ENCODE results near the gene TAS2R14. TPM values are rescaled to one million over a fixed set of nuclear protein-coding genes. Genes with fewer than 3 reads are reported as not detected.

The TAS2R14 gene, protein sequence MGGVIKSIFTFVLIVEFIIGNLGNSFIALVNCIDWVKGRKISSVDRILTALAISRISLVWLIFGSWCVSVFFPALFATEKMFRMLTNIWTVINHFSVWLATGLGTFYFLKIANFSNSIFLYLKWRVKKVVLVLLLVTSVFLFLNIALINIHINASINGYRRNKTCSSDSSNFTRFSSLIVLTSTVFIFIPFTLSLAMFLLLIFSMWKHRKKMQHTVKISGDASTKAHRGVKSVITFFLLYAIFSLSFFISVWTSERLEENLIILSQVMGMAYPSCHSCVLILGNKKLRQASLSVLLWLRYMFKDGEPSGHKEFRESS
- under 1 TPM; 0.88 to 0.94 TPM for total RNA-seq
- long read RNA-seq, partial matches to known transcripts: 0 of 2 reads
- long read RNA-seq, other reads (novel, unspliced or antisense): 2 of 2 reads

DNA sequence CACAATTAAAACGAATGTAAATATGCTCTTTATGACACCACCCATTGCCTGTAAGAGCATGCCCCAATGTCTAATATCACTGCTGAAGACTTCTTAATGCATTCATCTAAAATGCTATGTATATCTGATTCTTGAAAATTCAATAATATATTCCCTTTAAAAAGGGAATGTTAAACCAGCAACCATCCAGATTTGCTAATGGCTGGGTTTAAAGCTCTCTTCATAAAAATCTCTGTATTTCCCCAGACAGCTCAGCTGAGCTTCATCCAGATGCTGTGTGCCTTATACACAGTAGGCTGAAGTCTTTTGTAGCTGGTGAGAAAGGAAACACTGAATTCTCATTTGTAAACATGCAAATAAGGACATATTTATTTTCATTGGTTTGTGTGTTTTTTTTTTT lies at the start of gene TAS2R14:
Gene TAS2R14 (minus strand): TSS at position 101 of the 400 bp plus-strand sequence. CDS start 56 bp downstream, at position 45.
- intact Hi-C loops (cut with DNase I): no loop called here
- no peak for DNase-seq

DNA sequence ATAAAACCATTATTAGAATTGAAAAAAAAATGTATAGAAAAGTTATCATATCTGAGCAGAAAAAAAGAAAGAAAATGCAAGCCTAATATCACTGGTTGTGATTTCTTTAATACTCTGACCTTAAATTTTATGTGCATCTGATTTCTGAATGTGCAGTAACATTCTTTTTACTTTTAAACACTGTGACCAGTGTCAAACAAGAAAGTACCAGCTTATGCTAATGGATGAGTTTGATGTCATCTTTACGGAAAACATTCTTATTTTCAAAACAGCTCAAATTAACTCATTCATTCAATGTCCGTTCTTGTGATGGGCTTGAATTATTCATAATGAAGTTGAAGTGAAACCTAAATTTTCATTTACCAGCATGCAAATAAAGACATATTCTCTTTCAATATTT lies 47.7 kb upstream of the TAS2R14 start, which contains the start of gene TAS2R50:
Gene TAS2R50 (minus strand): TSS at position 101 of the 400 bp plus-strand sequence. CDS start 52 bp downstream, at position 49.
- DNase-seq (no peak), ATAC-seq (no peak)
- intact Hi-C loops (cut with DNase I): no loop called here

More for the DNA sequence above, at the start of gene TAS2R14:
- ATAC-seq: no peak

DNA sequence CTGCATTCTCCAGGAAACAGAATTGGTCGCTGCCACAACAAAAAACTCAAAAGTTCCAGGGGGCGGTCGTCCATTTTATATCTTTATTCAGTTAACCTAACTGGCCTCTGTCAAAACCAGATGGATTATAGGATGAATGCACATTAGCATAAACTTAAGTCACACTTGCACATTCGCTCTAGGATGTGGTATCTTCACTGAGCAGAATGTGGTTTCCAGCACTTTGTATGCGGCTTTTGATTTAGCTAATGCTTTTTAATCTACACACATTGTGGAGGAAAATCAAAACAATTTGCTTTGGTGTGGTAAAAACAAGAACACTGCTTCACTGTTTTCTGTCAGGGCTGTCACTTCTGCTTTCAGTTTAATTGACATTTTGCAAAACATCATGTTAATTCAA lies 43.2 kb upstream of the TAS2R14 start:
- intact Hi-C loops (cut with DNase I): no loop called here
- no peak for DNase-seq
- peak in 1 of 2 donors; percentile 23 for ATAC-seq

DNA sequence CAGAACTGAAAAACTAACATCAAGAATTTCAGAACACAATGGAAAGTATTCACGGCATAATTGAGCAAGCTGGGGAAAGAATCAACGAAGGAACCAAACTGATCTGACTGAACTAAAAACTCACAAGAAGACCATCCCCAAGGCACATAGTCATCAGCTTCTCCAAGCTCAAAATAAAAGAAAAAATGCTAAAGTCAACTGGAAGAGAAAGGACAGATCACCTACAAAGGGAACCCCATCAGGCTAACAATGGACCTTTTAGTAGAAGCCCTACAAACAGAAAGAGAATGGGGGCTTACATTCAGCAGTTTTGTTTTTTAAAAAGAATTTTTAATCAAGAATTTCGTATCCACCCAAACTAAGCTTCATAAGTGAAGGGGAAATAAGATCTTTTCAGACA lies 35.9 kb upstream of the TAS2R14 start:
- ATAC-seq: no peak
- intact Hi-C loops (cut with DNase I): no loop called here
- DNase-seq: no peak

DNA sequence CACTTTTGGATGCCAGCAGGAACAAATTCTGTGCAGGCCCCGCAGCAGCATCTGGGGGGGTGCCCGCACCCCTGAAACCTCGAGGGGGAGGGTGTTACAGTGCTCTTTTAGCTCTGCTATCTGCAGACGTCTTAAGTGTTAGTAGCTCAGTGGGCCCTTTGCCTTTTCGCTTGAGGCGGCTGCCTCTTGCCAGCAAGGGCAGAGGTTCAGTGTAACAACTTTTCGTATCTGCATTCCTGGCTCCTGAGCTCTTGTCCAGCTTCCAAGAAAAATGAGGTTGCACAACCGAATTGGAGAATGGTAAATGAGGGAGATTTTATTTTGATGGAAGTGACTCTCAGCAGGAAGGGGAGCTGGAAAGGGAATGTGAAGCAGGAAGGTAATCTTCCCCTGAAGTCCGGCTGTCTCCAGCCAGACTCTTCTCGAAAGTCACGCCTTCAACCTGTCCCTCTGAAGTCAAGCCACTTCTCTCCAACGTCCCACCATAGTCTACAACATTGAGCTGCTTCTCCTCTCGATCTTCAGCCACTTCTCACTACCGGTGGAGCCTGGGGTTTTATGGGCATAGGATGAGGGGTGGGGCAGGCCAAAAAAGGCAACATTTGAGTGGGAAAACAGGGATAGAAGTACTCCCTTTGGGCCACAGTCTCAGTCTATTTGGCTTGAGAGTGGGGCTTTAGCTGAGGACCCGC lies 29.8 kb upstream of the TAS2R14 start:
- peak; percentile 56 for DNase-seq
- ATAC-seq: peak; percentile 91 to 92
- intact Hi-C loops (cut with DNase I): loop anchor here in 1 of 2 donors (10.0 kb wide), 1 partner anchor 226 kb away; no protein-coding TSS in a partner anchor

DNA sequence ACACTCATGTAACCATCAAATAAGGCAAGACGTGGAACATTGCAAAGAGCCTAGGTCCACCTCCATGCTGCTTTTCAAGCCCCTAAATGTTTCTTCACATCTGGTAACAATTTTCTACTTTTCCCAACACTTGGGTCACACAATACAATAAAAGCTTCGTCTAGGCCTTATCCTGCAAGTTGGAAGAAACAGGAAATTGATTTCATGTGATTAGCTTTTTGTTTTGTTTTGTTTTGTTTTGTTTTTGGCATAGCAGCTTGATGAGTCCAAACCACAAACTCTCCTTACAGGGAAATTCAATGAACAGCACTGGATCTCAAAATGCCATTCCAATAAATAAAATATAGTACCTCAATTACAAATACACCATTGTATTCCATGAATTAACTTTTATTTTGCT lies 28.3 kb upstream of the TAS2R14 start:
- ATAC-seq (no peak), DNase-seq (no peak)
- intact Hi-C loops (cut with DNase I): loop anchor here in 1 of 2 donors (10.0 kb wide), 1 partner anchor 227 kb away; no protein-coding TSS in a partner anchor

DNA sequence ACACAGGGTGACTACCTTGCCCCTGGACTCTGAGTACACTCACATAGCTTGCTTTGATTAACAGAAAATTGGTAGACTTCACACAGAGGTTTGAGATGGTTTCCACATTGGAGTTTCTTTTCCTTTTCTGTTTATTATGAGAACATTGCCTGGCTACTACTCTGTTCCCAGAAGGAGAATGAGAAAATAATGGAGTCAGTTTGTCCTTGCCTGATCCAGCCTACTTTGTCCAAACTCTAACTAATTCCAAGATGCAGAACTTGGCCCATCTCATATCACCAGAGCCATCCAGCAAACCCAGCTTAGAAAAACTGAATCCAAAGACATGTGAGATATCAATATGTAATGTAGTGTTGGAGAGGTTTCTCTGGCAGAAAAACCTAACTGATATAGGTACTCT lies 27.3 kb upstream of the TAS2R14 start:
- no peak for DNase-seq
- intact Hi-C loops (cut with DNase I): loop anchor here in 1 of 2 donors (10.0 kb wide), 1 partner anchor 228 kb away; no protein-coding TSS in a partner anchor
- ATAC-seq: no peak

DNA sequence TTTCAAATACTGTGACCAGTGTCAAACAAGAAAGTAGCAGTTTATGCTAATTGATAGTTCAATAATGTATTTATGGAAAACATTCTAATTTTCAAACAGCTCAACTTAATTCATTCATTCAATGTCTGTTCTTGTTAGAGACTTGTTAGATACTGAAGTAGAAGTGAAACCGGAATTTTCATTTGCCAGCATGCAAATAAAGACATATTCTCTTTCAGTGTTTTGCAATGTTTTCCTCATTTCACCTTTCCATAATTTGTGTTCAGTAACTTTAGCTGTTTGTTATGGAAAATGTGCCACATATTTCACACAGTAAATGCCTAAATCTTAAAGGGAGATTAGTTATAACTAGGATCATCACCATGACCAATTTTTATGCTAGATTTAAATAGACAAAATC lies 26.4 kb upstream of the TAS2R14 start:
- intact Hi-C loops (cut with DNase I): loop anchor here in 1 of 2 donors (10.0 kb wide), 1 partner anchor 229 kb away; no protein-coding TSS in a partner anchor
- ATAC-seq (no peak), DNase-seq (no peak)

DNA sequence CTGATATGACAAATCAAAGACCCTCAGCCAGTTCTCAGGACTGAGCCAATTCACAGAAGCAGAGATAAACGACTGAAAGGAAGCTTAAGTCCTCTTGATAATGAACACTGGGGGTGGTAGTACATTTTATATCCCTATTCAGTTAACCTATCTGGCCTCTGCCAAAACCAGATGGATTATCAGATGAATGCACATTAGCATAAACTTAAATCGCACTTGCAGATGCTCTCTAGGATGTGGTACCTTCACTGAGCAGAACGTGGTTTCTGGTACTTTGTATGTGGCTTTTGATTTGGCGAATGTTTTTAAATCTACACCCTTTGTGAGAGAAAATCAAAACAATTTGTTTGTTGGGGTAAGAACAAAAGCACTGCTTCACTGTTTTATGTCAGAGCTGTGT lies 21.1 kb upstream of the TAS2R14 start:
- no peak for DNase-seq
- intact Hi-C loops (cut with DNase I): loop anchor here in 1 of 2 donors (10.0 kb wide), 1 partner anchor 235 kb away; no protein-coding TSS in a partner anchor
- no peak for ATAC-seq

DNA sequence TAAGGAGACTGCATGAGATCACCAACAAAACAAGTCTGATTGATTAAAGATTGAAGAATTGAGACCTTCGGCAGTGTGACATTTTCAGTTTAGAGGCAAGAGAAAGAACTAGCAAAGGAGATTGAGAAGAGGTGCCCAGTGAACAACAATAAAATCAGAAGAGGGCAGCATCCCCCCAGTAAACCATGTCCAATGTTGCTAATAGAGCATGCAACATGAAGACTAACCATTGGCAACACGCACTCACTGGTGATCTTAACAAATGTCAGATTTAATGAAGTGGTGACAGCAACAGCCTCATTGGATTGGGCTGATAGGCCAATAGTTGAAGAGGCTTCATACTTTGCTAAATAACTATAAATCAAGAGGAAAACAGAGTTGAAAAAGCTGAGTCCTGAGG lies 20.7 kb upstream of the TAS2R14 start:
- peak in 1 of 2 donors; percentile 44 for ATAC-seq
- intact Hi-C loops (cut with DNase I): loop anchor here in 1 of 2 donors (10.0 kb wide), 1 partner anchor 235 kb away; no protein-coding TSS in a partner anchor

DNA sequence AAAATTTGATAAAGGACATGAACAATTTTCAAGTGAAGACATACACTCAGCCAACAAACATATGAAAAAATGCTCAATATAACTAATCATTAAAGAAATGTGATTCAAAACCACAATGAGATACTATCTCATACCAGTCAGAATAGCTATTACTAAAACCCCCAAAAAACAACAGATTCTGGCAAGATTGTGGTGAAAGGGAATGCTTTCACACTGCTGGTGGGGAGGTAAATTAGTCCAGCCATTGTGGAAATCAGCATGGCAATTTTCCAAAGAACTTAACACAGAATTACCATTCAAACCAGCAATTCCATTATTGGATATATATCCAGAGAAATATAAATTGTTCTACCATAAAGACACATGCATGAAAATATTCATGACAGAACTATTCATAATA lies 18.7 kb upstream of the TAS2R14 start:
- no peak for DNase-seq
- intact Hi-C loops (cut with DNase I): no loop called here
- ATAC-seq: no peak

More for the DNA sequence above, 20.7 kb upstream of the TAS2R14 start:
- no peak for DNase-seq

DNA sequence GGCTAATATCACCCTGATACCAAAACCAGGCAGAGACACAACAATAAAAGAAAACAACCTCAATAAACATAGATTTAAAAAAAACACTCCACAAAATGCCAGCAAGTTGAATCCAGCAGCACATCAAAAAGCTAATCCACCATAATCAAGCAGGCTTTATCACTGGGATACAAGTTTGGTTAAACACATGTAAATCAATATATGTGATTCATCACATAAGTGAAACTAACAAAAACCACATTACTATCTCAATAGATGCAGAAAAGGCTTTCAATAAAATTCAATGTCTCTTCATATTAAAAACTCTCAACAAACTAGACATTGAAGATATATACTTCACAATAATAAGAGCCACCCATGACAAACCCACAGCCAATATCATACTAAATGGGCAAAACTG lies 17.0 kb upstream of the TAS2R14 start:
- no peak for DNase-seq

DNA sequence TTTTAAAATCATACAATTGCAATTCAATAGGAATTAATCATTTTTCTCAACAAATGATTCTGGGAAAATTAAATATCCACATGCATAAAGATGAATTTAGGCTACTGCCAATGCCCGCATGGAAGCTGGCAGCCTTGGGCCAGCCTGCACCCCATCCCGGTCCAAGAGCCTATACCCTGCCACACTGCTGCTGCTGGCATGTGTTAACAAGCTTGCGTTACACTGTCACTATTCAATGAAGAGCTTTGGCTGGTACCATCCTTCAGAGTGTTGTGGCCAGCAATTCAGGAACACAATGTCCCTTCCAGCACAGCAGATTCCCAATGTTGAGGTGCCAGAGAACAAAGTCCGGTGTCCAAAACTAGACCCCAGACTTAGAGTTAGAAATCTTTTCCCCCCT lies 13.6 kb upstream of the TAS2R14 start:
- peak; percentile 68 to 79 for ATAC-seq
- DNase-seq: no peak
- intact Hi-C loops (cut with DNase I): no loop called here

More for the DNA sequence above, 17.0 kb upstream of the TAS2R14 start:
- intact Hi-C loops (cut with DNase I): no loop called here
- no peak for ATAC-seq

DNA sequence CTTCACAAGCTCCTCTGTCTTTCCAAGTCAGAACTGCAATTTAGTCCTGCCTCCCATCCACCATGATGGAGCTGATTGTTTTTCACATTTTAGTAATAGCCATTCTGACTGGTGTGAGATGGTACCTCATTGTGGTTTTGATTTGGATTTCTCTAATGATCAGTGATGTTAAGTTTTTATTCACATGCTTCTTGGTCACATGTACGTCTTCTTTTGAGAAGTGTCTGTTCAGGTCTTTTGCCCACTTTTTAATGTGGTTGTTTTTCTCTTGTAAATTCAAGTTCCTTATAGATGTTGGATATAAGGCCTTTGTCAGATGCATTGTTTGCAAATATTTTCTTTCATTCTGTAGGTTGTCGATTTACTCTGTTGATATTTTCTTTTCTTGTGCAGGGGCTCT lies 4.1 kb upstream of the TAS2R14 start:
- intact Hi-C loops (cut with DNase I): no loop called here
- ATAC-seq (no peak), DNase-seq (no peak)

DNA sequence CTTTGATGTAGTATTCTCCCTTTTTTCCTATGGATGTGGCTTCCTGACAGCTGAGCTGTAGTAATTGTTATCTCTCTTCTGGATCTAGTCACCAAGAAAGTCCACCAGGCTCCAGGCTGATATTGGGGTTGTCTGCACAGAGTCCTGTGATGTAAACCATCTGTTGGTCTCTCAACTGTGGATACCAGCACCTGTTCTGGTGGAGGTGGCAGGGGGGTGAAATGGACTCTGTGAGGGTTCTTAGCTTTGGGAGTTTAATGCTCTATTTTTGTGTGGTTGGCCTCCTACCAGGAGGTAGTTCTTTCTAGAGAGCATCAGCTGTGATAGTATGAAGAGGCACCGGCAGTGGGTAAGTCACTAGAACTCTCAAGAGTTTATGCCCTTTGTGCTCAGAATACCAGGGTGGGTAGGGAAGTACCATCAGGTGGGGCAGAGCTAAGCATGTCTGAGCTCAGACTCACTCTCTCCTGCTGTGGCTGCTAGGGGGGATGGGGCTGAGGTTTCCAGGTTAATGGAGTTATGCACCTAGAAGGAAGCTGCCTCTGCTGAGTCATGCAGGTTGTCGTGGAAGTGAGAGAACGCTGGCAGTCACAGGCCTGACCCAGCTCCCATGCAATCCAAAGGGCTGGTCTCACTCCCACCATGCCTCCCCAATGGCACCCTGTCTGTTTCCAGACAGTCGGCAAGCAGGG lies 3.0 kb upstream of the TAS2R14 start:
- no peak for DNase-seq
- ATAC-seq: no peak
- intact Hi-C loops (cut with DNase I): no loop called here

DNA sequence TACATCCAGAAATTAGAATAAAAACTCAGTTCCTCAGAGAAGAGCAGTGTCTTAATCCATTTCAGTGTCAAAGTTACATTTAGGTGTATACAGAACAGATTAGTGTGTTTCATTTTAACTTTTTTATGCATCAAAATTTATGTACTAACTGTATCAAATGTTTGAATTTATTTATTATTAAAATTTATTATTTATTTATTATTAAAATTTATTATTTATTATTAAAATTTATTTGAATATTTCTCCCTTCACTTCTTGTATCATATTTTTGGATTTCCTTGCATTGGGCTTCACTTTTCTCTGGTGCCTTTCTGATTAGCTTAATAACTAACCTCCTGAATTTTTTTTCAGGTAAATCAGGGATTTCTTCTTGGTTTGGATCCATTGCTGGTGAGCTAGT lies 2.3 kb upstream of the TAS2R14 start:
- intact Hi-C loops (cut with DNase I): no loop called here
- DNase-seq (no peak), ATAC-seq (no peak)

DNA sequence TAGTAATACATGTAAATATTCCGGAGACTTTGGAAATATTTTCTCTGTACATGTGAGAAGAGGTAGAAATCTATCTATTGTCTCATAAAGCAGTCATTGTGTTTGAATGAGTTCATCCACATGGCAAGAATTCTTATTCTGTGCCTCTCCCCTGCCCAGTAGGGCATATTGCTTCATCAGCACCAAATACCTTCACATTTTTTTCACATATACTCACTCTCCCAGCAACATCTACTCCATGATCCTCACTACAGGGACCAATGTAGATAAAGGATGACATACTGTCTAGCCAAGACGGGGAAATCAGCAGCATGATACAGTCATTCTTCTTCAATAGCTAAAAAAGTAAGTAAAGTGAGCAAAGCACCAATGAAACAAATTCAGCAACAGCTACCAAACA lies 1.3 kb upstream of the TAS2R14 start:
- intact Hi-C loops (cut with DNase I): no loop called here
- ATAC-seq (peak in 1 of 2 donors; percentile 65), DNase-seq (no peak)

DNA sequence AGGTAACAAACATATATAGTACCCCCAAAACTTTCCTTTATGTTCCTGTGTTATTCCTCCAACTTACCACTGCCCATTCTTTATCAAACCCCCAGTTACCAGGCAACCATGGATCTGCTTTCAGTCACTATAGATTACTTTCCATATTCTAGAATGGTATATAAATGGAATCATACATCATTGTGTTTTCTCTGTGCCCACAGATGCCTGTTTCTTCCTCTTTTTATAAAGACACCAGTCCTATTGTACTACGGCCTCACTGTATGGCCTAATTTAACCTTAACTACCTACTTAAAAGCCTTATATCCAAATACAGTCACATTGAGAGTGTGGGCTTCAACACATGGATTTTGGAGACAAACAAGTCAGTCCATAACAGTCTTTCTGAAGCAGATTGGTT lies 2.6 kb downstream of the TAS2R14 start:
- ATAC-seq (no peak), DNase-seq (no peak)
- intact Hi-C loops (cut with DNase I): no loop called here

DNA sequence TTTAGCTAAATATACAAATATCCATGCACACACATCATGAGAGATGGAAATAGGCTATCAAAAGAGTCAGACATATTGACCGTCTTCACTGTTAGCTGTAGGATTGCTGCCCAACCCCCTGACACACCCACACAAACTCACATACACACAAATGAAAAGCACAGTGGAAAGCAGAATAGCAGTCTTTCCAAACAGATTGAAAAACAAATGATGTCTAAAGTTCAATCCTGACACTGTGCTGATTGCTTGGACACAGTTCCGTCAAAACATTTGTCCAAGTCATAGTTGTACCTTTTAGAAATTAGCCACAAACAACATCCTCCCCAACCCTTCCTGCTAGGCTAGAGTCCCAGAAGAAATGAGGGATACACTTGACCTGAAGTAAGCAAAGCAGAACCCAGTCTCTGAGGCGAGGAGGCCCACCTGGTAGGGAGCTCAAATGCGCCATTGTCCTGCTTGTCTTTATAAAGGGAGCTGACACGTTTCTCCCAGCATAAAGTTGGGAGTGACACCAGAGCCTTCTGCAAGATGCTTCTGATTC lies 10.2 kb downstream of the TAS2R14 start, which contains the start of gene PRH2:
Gene PRH2 (plus strand): TSS at position 491 of the 541 bp plus-strand sequence. CDS start 38 bp downstream, at position 529.
- DNase-seq: no peak
- no peak for ATAC-seq
- intact Hi-C loops (cut with DNase I): no loop called here

Measured in left cardiac atrium (tissue), 4 donors.